Stimulated activated CD8-positive, alpha-beta memory T cell treated with anti-CD3 and anti-CD28 coated beads, Interleukin-4, amount 100 ng/mL, for 4 hours (primary cell): ENCODE measurements around the gene AKIP1.
"Not testable (repeated sequence)": the region's sequence is repeated elsewhere in the genome, so short reads cannot be mapped to it uniquely, and the experiment has no call there.

Source experiments
- DNase-seq, 2 donors: peaks; one replicate each; pipeline ENCODE4 v3.0.0-alpha.2; 2020; ENCODE audit warnings: low read depth in 2 of 2, low spot score in 1 of 2

The AKIP1 gene

GRCh38 chr11:8911029-8911823 is at the start of gene AKIP1:
AKIP1 (plus strand) TSS chr11:8911189; CDS start chr11:8911450, 261 bp downstream.
- peak; percentile 49 to 65 for DNase-seq

GRCh38 chr11:8863838-8864237 is 47.2 kb upstream of the AKIP1 start:
- no peak for DNase-seq

- DNase-seq: no peak
These were observed 45.7 kb upstream of the AKIP1 start for GRCh38 chr11:8865304-8865703.

- DNase-seq: no peak
These were observed 44.0 kb upstream of the AKIP1 start for GRCh38 chr11:8867035-8867434.

GRCh38 chr11:8867931-8868631 is 42.9 kb upstream of the AKIP1 start:
- DNase-seq: no peak

- DNase-seq: no peak
These were observed 40.4 kb upstream of the AKIP1 start for GRCh38 chr11:8870411-8871170.

- no peak for DNase-seq
These were observed 39.7 kb upstream of the AKIP1 start for GRCh38 chr11:8871171-8871775.

- DNase-seq: no peak
These were observed 39.0 kb upstream of the AKIP1 start for GRCh38 chr11:8871962-8872361.

GRCh38 chr11:8873741-8874405 is 37.1 kb upstream of the AKIP1 start:
- no peak for DNase-seq

GRCh38 chr11:8878771-8879170 is 32.2 kb upstream of the AKIP1 start:
- DNase-seq: no peak

GRCh38 chr11:8881585-8881984 is 29.4 kb upstream of the AKIP1 start:
- not testable (repeated sequence) for DNase-seq

- no peak for DNase-seq
These were observed 24.7 kb upstream of the AKIP1 start for GRCh38 chr11:8886322-8886721.

- not testable (repeated sequence) for DNase-seq
These were observed 19.8 kb upstream of the AKIP1 start for GRCh38 chr11:8891185-8891584.

- DNase-seq: no peak
These were observed 11.8 kb upstream of the AKIP1 start for GRCh38 chr11:8899119-8899753.

- DNase-seq: no peak
These were observed 5.3 kb upstream of the AKIP1 start for GRCh38 chr11:8905528-8906165.

GRCh38 chr11:8907116-8907515 is 3.9 kb upstream of the AKIP1 start:
- no peak for DNase-seq

GRCh38 chr11:8908099-8908498 is 2.9 kb upstream of the AKIP1 start:
- DNase-seq: no peak

GRCh38 chr11:8910649-8911026 is 351 bp upstream of the AKIP1 start:
- no peak for DNase-seq

GRCh38 chr11:8913961-8914660 is 3.1 kb downstream of the AKIP1 start:
- DNase-seq: no peak
